ENCODE results near the gene TAOK2. TPM values are rescaled to one million over a fixed set of nuclear protein-coding genes. Genes with fewer than 3 reads are reported as not detected.

TAOK2 gene
- total RNA-seq, 2 experiments from 2014 or later = 13.1 to 14.1 TPM

- Mint-ChIP-seq H3K27me3 (peaks cover 15% of the 10 kb centered on the region), H3K27ac (no peak overlapping the region), H3K4me1 (ENCODE audit: low read depth) (peaks cover 17% of the 10 kb centered on the region), H3K9me3 (no peaks in the 10 kb centered on the region), H3K4me3 (no peak overlapping the region), H3K36me3 (ENCODE audit: low read depth) (peaks cover 23% of the 10 kb centered on the region)
- ATAC-seq (ENCODE audit: poor library complexity) (no peak), DNase-seq (no peak)
- Histone ChIP-seq H3K27ac (ENCODE audit: low read depth in 1 of 2, low read length in 2 of 2) (no peak overlapping the region), H3K9me3 (ENCODE audit: control insufficient read depth in 1 of 2, insufficient read depth in 1 of 2, low read length in 2 of 2) (peaks cover 0 to 9% of the 10 kb centered on the region in 2 experiments), H3K4me3 (ENCODE audit: low read length) (no peak overlapping the region), H3K4me1 (ENCODE audit: insufficient read depth, low read length) (peaks cover 20% of the 10 kb centered on the region), H3K27me3 (ENCODE audit: control insufficient read depth in 1 of 2, insufficient read depth in 2 of 2, low read length in 2 of 2) (peaks cover 10% of the 10 kb centered on the region in 2 experiments), H3K36me3 (ENCODE audit: insufficient read depth, low read length) (peaks cover 24% of the 10 kb centered on the region)
- ChIA-PET POLR2A (interaction anchor here (0.6 to 1.6 kb wide), 4 partner anchors 32 to 306 kb away, joined by 3 to 5 read pairs (median 4); partner anchors contain the start of genes KCTD13 and TAOK2), CTCF (interaction anchor here (0.6 to 1.2 kb wide), 9 partner anchors 9 to 349 kb away, joined by 3 to 7 read pairs (median 3); partner anchors contain the start of genes INO80E and KIF22)
- intact Hi-C loops (cut with DNase I, micrococcal nuclease) = loop anchor here in 1 of 2 experiments (5.0 kb wide), 1 partner anchor 304 kb away; no protein-coding TSS in a partner anchor
- TF ChIP-seq, protein P1, sequence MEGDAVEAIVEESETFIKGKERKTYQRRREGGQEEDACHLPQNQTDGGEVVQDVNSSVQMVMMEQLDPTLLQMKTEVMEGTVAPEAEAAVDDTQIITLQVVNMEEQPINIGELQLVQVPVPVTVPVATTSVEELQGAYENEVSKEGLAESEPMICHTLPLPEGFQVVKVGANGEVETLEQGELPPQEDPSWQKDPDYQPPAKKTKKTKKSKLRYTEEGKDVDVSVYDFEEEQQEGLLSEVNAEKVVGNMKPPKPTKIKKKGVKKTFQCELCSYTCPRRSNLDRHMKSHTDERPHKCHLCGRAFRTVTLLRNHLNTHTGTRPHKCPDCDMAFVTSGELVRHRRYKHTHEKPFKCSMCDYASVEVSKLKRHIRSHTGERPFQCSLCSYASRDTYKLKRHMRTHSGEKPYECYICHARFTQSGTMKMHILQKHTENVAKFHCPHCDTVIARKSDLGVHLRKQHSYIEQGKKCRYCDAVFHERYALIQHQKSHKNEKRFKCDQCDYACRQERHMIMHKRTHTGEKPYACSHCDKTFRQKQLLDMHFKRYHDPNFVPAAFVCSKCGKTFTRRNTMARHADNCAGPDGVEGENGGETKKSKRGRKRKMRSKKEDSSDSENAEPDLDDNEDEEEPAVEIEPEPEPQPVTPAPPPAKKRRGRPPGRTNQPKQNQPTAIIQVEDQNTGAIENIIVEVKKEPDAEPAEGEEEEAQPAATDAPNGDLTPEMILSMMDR (IDR thresholded peaks at IDR 0.05) = no peak
These were observed 32.4 kb downstream of the TAOK2 start for GRCh38 chr16:30006095-30006473.

- ATAC-seq (ENCODE audit: poor library complexity) (no peak), DNase-seq (no peak)
- Histone ChIP-seq H3K4me3 (ENCODE audit: low read length) (no peak overlapping the region), H3K4me1 (ENCODE audit: insufficient read depth, low read length) (peaks cover 24% of the 10 kb centered on the region), H3K36me3 (ENCODE audit: insufficient read depth, low read length) (peaks cover 16% of the 10 kb centered on the region), H3K9me3 (ENCODE audit: control insufficient read depth in 1 of 2, insufficient read depth in 1 of 2, low read length in 2 of 2) (peaks cover 0 to 12% of the 10 kb centered on the region in 2 experiments), H3K27ac (ENCODE audit: low read depth in 1 of 2, low read length in 2 of 2) (no peak overlapping the region), H3K27me3 (ENCODE audit: control insufficient read depth in 1 of 2, insufficient read depth in 2 of 2, low read length in 2 of 2) (peaks cover 15% of the 10 kb centered on the region in 2 experiments)
- Mint-ChIP-seq H3K27ac (no peak overlapping the region), H3K27me3 (peaks cover 17% of the 10 kb centered on the region), H3K4me1 (ENCODE audit: low read depth) (peaks cover 18% of the 10 kb centered on the region), H3K9me3 (no peaks in the 10 kb centered on the region), H3K36me3 (ENCODE audit: low read depth) (peaks cover 17% of the 10 kb centered on the region), H3K4me3 (no peak overlapping the region)
- ChIA-PET CTCF (no interaction called here), POLR2A (interaction anchor here (1.4 kb wide), 1 partner anchor 33 kb away, joined by 5 read pairs; the partner anchor contains the start of gene TAOK2)
- TF ChIP-seq, protein P1 (IDR thresholded peaks at IDR 0.05) = no peak
- intact Hi-C loops (cut with DNase I, micrococcal nuclease) = loop anchor here in 1 of 2 experiments (5.0 kb wide), 1 partner anchor 305 kb away; no protein-coding TSS in a partner anchor
These were observed 33.1 kb downstream of the TAOK2 start for GRCh38 chr16:30006659-30007377.

GRCh38 chr16:30007378-30007895 lies 33.8 kb downstream of the TAOK2 start:
- CTCF ChIA-PET = no interaction called here
- no peak for ATAC-seq (ENCODE audit: poor library complexity)

More at GRCh38 chr16:30007378-30007895, 33.8 kb downstream of the TAOK2 start:
- Histone ChIP-seq H3K4me3 (ENCODE audit: low read length) (no peak overlapping the region), H3K36me3 (ENCODE audit: insufficient read depth, low read length) (peaks cover 10% of the 10 kb centered on the region), H3K9me3 (ENCODE audit: control insufficient read depth in 1 of 2, insufficient read depth in 1 of 2, low read length in 2 of 2) (peaks cover 0 to 17% of the 10 kb centered on the region in 2 experiments), H3K27ac (ENCODE audit: low read depth in 1 of 2, low read length in 2 of 2) (no peak overlapping the region), H3K4me1 (ENCODE audit: insufficient read depth, low read length) (peaks cover 28% of the 10 kb centered on the region), H3K27me3 (ENCODE audit: control insufficient read depth in 1 of 2, insufficient read depth in 2 of 2, low read length in 2 of 2) (peaks cover 19 to 20% of the 10 kb centered on the region in 2 experiments)
- POLR2A ChIA-PET = no interaction called here
- Mint-ChIP-seq H3K4me3 (peak overlapping the region; percentile 34), H3K9me3 (no peaks in the 10 kb centered on the region), H3K27ac (no peak overlapping the region), H3K4me1 (ENCODE audit: low read depth) (peaks cover 22% of the 10 kb centered on the region), H3K27me3 (peaks cover 22% of the 10 kb centered on the region), H3K36me3 (ENCODE audit: low read depth) (peaks cover 11% of the 10 kb centered on the region)
- DNase-seq = no peak
- TF ChIP-seq, protein P1 (IDR thresholded peaks at IDR 0.05) = no peak
- intact Hi-C loops (cut with DNase I, micrococcal nuclease) = loop anchor here in 1 of 2 experiments (5.0 kb wide), 1 partner anchor 305 kb away; no protein-coding TSS in a partner anchor

All from CD4-positive, alpha-beta T cell (primary cell).